ENCODE results near the gene CTSZ.
A peak's percentile ranks its signal among the peaks of the same experiment; 100 is the strongest.
"Not testable (repeated sequence)": the region's sequence is repeated elsewhere in the genome, so short reads cannot be mapped to it uniquely, and the experiment has no call there.

CTSZ gene

DNA sequence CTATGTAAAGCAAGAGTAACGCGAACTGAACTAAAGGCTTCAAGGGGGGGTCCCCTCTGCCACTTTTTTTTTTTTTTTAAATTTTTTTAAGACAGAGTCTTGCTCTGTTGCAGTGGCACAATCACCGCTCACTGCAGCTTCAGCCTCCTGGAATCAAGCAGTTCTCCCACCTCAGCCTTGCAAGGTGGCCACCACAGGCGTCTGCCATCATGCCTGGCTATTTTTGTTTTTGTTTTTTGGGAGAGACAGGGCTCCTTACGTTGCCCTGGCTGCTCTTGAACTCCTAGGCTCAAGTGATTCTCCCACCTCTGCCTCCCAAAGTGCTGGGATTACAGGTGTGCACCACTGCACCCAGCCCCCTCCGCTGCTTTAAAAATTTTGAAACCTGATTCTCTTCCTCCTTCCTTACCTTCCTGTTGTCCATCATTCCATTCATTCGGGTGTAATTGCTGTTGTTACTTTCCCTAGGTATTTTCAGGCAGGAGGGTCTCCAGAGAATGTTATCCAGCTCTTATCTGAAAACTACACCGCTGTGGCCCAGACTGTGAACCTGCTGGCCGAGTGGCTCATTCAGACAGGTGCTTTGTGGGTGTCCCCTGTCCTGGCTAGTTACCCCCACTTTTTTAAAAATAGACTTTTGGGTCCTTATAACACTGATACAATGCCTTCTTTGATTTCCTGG is 20.6 kb downstream of the CTSZ start:
- DNase-seq (ENCODE audit: extremely low spot score, insufficient read length, low read depth) (no peak), FAIRE-seq (no peak)

DNA sequence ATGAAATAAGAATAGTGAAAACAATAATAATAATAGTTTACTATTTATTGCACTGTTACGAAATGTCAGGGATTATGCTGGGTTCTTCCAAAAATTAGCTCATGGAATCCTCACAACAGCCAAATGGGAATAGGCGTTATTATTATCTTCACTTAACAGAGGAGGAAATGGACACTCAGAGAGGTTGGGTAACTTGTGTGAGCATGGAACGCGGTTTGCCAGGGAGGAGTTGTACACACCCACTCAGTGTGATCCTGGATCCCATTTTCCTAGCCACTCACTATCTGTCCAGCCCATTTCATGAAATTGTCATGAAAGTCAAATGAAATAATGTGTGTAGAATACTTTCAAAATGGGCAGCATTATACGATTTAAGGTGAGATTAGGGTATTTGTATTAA is 21.4 kb downstream of the CTSZ start:
- no peak for FAIRE-seq
- no peak for DNase-seq (ENCODE audit: extremely low spot score, insufficient read length, low read depth)

DNA sequence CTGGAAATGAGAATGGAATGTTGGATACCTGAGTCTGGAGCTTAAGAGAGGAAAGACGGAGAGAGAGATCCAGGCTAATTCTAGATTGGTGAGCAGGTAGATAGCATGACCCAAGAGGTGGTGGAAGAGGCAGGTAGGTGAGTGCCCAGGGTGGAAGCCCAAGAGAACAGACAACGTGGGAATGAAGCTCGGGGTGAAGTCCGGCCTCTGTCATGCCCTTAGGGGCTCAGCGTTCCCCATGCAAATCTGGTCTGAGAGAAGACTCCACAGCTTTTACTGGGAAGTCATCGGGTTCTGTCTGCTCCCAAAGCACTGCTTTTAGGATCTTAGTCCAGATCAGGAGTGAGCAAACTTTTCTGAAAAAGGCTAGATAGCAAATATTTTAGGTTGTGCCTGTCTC is 22.4 kb downstream of the CTSZ start:
- no peak for FAIRE-seq

DNA sequence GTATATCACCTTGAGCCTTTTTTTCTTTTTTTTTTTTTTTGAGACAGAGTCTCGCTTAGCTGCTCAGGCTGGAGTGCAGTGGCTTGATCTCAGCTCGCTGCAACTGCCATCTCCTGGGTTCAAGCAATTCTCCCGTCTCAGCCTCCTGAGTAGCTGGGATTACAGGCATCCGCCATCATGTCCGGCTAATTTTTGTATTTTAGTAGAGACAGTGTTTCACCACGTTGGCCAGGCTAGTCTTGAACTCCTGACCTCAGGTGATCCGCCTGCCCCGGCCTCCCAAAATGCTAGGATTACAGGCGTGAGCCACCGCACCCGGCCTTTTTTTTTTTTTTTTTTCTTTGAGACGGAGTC is 24.0 kb downstream of the CTSZ start:
- DNase-seq (ENCODE audit: extremely low spot score, insufficient read length, low read depth); FAIRE-seq: not testable (repeated sequence)

More for the DNA sequence above, 22.4 kb downstream of the CTSZ start:
- DNase-seq (ENCODE audit: extremely low spot score, insufficient read length, low read depth) = no peak

DNA sequence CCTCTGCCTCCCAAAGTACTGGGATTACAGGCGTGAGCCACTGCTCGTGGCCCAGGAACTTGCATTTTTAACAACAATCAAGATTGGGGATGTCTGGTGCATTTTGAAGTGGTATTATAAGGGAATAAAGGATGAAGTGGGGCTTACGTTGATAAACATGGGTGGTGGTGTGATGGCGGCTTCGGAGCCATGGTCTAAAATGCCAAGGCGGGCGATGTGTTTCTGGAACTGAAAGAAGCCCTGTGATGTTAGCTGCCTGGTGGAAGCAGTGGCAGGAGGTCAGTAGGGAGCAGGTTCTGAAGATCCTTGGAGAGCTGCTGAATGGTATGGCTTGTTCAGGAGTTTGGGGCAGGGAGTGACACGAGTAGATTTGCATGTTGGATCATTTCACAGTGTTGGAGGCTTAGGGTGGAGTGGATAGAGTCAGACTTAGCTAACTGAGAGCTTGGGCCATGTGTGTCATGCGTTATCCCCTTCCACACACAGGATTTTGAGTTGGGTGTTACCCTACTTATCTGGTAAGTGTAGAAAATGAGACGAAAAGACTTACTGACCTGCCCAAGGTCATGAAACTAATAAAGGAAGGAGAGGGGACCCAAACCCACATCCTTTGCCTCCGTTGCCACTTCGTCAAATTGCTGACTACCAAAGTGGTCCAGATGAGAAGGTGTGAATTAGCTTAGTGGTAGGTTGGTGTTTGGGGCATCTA is 24.5 kb downstream of the CTSZ start:
- FAIRE-seq (no peak), DNase-seq (ENCODE audit: extremely low spot score, insufficient read length, low read depth) (no peak)

DNA sequence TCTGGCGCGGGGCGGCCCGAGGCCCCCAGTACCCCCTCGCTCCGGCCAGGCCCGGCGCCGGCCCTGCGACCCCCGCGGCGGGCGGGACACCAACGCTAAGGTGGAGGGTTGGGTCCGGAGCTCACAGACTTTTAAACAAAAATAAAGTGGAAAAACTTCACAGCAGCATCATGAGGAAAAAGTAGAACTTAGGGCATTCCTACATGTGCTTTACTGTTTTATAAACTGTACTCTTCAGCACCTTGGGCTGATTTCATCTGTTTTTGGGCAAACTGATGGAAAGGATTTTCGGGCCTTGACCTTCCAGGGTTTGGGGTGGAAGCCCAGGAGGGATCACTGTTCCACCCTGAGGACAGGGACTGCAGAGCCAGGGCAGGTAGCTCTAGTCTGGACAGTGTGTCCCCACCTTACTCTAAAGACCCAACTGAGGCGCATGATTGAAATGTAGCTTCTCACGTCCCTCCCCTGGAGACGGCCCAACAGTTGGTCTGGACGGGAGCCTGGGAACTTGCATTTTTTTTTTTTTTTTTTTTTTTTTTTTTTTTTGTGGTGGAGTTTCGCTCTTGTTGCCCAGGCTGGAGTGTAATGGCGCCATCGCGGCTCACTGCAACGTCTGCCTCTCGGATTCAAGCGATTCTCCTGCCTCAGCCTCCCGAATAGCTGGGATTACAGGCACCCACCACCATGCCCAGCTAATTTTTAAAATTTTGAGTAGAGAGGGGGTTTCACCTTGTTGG is 25.3 kb downstream of the CTSZ start:
- FAIRE-seq = no peak

DNA sequence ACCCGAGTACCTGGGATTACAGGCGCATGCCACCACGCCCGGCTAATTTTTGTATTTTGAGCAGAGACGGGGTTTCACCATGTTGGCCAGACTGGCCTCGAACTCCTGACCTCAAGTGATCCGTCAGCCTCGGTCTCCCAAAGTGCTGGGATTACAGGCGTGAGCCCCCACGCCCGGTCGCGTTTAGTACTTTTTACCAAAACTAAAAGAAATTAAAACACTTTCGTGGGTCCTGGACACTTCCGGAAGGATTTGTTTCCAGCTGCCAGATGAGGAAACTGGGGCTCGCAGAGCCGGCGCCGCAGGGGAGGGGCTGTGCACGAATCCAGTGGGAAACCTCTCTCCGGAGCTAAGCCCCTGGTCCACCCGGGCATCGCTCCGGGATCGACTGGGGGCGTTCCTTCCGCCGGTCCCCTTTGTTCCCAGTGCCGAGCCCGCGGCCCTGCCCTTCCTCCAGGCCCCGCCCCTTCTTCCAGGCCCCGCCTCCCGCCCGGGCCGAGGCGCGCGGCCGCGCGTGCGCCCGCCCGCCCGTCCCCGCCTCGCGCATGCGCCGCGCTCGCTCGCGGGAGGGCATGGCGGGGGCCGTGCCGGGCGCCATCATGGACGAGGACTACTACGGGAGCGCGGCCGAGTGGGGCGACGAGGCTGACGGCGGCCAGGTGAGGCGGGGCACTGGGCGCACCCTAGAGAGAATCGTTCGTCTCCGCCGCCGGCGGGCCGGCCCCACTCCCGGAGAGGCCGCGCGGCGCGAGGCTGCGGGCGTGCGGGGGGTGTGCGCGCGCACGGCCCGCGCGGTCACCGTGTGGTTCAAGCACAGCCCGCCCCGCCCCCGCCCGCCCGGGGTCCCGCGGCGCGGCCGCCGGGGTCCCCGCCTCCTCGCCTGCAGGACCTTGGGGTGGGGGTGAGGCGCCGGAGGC is 26.1 kb downstream of the CTSZ start, which contains the start of gene NELFCD:
Gene NELFCD, plus strand, starts transcription at position 546 of the 917 bp plus-strand sequence. Its CDS starts 54 bp downstream, at position 600.
- peak; percentile 96 for DNase-seq (ENCODE audit: extremely low spot score, insufficient read length, low read depth)
- peak; percentile 41 for FAIRE-seq

More for the DNA sequence above, 25.3 kb downstream of the CTSZ start:
- no peak for DNase-seq (ENCODE audit: extremely low spot score, insufficient read length, low read depth)

DNA sequence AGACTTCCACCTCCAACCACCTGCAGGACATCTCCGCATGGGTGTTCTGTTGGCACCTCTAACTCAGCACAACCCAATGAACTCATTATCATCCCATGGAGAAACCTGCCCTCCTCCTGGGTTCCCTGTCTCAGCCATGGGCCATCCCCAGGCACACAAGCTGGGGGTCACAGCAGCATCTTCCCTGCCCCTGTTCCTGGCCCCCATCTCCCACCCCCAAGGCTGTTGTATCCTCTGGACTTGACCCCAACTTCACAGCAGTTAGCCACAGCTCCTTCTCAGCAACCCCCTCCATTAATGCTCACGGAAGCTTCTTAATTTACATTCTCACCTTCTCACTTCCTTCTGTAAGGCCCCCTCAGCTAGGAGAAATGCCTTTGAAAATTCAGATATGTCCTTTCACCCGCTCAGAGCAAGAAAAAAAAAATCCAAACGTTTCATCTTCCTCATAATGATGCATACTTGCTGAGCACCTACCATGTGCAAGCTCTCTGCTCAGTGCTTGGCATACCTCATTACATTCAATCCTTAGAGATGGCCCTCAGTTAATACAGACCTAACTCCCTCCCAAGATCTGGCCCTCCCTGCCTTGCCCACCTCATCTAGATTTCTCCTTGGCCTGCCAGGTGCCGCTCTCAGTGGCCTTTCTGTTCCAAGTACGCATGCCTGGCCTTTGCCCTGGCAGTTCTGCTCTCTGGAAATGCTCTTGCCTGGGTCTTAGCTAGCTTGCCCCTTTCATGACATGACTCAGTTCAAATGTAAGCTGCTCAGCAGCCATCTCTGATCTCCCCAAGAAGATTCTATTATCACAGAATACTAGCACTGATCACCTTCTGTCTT is 28.5 kb downstream of the CTSZ start:
- FAIRE-seq (no peak), DNase-seq (ENCODE audit: extremely low spot score, insufficient read length, low read depth) (no peak)

DNA sequence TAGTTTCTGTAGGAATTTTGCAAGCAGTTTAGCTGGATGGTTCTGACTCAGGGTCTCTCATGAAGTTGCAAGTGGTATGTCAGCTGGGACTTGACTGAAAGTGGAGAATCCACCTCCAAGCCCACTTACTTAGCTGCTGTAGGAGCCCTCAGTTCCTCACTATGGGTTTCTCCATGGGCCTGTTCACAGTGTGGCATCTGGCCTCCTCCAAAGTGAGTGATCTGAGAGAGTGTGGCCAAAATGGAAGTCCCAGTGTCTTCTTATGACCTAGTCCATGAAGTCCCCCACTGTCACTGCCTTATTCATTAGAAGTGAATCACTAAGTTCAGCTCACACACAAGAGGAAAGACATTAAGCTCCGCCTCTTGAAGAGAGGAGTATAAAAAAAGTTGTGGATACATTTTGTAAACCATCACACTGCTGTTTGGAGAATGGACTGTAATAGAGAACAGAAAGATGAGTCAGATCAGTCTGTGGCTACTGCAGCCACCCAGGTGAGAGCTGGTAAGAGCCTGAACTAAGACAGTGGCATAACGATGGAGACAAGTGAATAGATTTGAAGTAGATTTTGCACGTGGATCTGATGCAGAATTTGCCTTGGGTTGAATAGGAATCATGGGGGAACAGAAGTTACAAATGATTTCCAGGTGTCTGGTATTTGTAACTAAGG is 30.9 kb downstream of the CTSZ start:
- DNase-seq (ENCODE audit: extremely low spot score, insufficient read length, low read depth) = no peak
- FAIRE-seq = peak; percentile 15

DNA sequence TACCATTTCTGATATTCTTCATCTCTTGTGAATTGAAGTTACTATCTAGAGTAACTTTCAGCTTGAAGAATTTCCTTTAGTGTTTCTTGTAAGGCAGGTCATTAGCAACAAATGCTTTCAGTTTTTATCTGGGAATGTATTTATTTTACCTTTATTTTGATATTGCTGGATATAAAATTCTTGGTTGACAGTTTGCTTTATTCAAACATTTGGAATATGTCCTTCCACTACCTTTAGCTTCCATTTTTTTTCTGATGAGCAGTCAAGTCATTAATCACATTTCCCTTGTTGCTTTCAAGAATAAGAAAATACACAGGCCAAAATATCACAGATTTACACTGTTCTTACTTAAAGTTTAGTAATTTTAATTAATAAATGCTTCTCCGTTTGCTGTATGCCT is 31.7 kb downstream of the CTSZ start:
- FAIRE-seq = no peak
- no peak for DNase-seq (ENCODE audit: extremely low spot score, insufficient read length, low read depth)

DNA sequence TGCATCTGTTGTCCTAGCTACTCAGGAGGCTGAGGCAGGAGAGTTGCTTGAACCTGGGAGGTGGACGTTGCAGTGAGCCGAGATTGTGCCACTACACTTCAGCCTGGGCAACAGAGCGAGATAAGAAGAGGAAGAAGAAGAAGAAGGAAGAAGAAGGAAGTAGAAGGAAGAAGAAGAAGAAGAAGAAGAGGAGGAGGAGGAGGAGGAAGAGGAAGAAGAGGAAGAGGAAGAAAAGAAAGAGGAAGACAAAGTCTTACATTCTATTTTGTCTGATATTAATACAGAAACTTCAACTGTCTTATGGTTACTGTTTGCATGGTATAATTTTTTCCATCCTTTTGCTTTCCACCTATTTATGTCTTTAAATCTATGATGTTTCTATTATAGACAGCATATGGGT is 33.2 kb downstream of the CTSZ start:
- no peak for DNase-seq (ENCODE audit: extremely low spot score, insufficient read length, low read depth)
- no peak for FAIRE-seq

DNA sequence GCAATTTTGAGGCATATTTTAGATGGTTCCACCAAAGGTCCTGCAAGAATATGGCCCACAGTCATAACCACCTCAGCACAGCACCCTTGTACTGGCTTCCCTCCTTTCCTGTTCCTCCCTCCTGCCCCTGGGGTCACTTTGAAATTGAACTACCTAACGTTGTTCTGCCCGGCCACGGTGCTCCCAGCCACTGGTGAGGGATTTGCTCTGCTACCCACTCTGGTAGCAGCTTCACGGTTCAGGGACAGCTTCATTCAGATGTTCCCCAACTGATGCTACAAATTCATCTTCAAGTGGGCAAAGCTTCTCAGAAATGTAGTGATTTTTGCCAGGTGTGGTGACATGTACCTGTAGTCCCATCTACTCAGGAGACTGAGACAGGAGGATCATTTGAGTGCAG is 33.9 kb downstream of the CTSZ start:
- FAIRE-seq (no peak), DNase-seq (ENCODE audit: extremely low spot score, insufficient read length, low read depth) (no peak)

DNA sequence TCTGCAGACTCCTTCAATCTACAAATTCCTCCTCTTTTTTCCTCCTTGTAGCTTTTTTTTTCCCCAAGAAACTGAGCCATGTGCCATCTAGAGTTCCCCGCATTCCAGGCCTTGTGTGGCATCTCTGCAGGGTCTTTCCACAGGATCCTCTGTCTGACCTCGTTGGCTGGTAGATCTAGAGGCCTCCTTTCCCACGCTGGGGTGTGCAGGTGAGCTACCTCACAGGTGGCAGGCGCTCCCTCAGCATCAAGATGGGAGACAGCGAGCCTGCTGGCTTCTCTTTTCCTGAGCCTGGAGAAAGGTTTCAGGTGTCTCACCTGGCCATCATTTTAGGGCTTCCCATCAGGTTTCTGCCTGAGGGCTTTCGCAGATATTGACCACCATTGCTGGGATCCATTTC is 35.6 kb downstream of the CTSZ start:
- no peak for DNase-seq (ENCODE audit: extremely low spot score, insufficient read length, low read depth)
- no peak for FAIRE-seq

DNA sequence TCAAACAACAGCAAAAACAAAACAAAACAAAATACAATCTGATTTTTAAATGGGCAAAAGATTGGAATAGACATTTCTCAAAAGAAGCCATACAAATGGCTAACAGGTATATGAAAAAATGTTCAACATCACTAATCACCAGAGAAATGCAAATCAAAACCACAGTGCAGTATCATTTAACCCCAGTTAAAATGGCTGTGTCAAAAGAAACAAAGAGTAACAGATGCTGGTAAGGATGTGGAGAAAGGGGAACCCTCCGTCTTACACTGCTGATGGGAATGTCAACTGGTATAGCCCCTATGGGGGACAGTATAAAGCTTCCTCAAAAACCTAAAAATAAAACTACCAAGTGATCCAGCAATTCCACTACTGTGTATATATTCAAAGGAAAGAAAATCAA is 36.9 kb downstream of the CTSZ start:
- DNase-seq (ENCODE audit: extremely low spot score, insufficient read length, low read depth) (no peak), FAIRE-seq (peak; percentile 15)

DNA sequence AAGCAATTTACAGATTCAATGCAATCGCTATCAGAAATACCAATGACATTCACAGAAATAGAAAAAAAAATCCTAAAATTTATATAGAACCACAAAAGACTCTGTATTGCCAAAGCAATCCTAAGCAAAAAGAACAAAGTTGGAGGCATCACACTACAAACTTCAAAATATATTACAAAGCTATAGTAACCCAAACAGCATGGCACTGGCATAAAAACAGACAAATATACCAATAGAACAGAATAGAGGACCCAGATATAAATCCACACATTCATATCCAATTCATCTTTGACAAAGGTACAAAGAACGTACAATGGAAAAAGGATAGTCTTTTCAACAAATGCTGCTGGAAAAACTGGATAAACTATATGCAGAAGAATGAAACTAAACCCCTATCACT is 37.6 kb downstream of the CTSZ start:
- DNase-seq (ENCODE audit: extremely low spot score, insufficient read length, low read depth) (no peak), FAIRE-seq (no peak)

DNA sequence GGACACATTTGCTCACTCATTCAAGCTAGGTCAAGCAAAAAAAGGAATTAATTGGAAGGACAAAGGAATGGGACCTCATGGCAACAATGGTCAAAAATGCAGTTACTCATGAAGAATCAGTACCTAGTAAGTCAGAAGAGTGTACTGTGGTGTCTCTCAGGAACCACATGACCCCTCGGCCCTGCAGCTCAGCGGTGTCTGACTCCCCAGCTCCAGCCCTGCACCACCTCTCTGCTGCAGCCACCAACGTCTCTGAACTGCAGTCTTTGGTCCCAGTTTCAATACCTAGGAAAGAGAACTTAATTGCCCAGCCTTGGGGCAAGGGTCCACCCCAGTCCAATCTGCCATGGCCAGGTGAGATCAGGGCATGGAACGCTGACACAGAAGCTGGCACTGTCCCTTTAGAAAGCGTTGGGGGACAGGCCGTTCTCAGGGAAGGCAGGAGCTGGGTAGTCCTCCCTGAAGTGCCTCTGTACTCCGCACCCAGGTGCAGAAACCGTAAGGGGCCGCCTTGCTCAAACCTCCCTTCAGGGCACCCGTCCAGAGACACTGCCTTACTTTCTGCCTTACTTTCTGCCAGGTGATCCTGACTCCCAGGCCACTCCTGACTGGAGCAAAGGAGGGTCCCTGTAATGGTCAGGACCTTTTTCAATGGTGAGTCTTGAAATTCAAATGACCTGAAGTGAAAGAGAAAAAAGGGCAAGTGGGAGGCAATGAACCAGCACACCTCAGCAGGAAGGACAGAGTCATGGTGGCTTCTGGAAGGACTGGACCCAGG is 39.2 kb downstream of the CTSZ start:
- FAIRE-seq (no peak), DNase-seq (ENCODE audit: extremely low spot score, insufficient read length, low read depth) (no peak)

DNA sequence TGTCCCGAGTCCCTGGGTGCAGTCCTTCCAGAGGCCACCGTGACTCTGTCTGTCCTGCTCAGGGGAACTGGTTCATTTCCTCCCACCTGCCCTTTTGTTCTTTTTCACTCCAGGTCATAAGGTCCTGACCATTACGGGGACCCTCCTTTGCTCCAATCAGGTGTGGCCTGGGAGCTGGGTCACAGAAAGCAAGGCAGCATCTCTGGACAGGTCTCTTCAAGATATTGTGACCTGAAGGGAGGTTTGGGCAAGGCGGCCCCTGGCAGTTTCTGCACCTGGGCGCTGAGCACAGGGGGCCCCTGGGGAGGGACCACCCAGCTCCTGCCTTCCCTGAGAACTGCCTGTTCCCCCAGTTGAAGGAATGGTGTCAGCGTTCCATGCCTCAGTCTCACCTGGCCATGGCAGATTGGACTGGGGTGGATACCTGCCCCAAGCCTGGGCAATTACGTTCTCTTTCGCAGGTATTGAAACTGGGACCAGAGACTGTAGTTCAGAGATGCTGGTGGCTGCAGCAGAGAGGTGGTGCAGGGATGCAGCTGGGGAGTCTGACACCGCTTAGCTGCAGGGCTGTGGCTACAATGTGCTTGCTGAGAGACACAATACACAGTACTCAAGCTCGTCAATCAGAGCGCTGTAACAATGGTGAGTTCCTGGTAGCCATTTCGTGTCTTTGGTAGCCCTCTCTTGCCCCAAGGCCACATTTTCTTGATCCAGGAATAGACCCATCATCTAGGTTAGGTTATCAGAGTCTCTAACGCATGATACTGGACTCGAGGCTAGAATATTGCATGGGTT is 41.6 kb downstream of the CTSZ start:
- FAIRE-seq = no peak
- no peak for DNase-seq (ENCODE audit: extremely low spot score, insufficient read length, low read depth)
